ENCODE results near the gene TAF4B.
"Not testable (repeated sequence)": the region's sequence is repeated elsewhere in the genome, so short reads cannot be mapped to it uniquely, and the experiment has no call there.

TAF4B gene

DNA sequence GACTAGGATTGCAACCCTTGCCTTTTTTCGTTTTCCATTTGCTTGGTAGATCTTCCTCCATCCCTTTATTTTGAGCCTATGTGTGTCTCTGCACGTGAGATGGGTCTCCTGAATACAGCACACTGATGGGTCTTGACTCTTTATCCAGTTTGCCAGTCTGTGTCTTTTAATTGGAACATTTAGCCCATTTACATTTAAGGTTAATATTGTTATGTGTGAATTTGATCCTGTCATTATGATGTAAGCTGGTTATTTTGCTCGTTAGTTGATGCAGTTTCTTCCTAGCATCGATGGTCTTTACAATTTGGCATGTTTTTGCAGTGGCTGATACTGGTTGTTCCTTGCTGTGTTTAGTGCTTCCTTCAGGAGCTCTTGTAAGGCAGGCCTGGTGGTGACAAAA, 16.1 kb downstream of the TAF4B start:
- not testable (repeated sequence) for DNase-seq

DNA sequence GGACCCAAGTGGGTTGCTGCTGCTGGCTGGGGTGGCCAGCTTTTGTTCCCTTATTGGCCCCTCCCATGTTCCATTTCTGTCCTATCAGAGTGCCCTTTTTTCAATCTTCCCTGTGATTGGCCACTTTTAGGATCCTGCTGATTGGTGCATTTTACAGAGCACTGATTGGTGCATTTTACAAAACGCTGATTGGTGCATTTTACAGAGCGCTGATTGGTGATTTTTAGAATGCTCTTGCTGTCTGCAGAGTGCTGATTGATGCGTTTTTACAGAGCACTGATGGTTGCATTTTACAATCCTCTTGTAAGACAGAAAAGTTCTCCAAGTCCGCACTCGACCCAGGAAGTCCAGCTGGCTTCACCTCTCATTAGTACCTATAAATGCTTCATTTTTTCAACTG, 19.2 kb downstream of the TAF4B start:
- DNase-seq, result not testable (repeated sequence)

DNA sequence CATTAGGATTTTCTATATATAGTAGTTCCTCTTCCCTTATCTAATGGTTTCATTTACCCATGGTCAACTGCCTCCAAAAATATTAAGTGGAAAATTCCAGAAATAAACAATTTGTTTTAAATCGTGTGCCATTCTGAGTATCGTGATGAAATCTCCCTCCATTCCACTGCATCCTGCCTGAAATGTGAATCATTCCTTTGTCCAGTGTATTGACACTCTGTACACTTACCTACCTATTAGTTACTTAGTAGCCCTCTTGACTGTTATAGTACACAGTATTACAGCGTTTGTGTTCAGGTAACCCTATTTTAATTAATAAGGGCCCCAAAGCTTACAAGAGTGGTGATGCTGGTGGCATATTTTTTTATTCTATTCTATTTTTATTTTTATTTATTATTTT, 26.2 kb downstream of the TAF4B start:
- DNase-seq, result no peak

DNA sequence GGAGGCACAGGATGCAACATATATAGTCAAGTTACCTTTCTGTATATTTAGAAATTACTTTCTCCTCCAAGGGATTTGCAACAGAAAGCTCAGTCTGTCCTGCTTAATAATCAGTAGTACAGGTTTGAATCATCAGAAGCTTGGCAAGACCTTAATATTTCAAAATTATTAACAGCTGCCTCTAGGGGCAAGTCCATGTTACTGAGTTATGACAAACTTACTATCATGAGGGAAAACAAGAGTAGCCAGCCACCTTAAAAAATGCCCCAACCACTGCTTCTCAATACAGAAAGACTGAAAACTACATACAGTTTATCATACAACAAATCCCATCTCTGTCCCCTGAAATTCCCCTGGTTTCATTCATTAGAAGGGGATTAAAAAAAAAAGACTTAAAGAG, 28.6 kb downstream of the TAF4B start:
- DNase-seq, result not testable (repeated sequence)

DNA sequence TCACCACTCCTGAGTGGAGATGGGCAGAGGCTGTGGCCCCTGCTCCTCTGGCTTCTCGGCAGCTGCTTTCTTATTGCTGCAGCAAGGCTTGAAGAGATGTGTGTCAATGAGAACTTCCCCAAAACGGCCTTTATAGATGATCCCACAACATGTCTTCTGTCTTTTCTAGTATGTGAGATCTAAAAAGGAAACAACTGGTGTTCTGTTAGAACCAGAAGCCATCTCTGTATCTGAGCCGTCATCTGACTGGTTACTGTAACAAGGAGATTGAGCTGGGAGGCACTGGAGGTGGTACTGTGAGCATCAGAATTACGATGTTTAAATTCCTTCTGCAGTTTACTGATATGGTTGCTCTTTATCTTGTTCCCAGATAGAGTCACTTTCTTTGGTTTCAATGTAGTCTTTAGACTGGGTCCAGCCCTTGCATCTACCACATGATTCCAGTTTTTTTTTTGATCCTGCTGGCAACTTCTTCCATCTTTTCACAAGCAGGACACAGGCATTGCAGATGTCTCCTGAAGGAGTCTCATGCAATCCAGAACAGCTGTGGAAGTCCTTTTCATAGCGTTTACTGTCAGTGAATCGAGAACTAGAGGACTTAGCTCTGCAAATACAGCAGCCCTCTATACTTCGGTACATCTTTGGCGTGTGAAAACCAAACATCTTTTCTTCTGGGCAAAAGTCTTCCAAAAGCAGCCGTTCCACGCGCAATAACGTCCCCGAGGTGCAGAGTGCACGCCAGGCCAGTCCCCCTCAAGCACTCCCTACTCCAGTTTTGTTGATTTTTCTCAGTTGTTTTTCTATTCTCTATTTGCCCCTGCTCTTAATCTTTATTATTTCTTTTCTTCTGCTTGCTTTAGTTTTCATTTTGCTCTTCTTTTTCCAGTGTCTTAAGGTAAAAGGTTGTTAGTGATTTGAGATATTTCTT, 29.7 kb downstream of the TAF4B start:
- DNase-seq, result no peak

DNA sequence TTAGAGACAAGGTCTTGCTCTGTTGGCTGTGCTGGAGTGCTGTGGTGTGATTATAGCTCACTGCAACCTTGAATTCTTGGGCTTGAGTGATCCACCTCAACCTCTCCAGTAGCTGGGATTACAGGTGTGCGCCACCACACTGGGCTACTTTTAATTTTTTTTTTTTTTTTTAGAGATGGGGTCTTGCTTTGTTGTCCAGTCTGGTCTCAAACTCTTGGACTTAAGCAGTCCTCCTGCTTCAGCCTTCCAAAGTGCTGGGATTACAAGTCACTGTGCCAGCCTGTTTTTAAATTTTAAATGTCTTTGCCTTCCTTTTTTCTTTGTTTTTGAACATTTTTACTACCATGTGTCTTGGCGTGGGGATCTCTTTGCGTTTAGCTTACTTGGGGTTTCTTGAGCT, 32.5 kb downstream of the TAF4B start:
- no peak for DNase-seq

DNA sequence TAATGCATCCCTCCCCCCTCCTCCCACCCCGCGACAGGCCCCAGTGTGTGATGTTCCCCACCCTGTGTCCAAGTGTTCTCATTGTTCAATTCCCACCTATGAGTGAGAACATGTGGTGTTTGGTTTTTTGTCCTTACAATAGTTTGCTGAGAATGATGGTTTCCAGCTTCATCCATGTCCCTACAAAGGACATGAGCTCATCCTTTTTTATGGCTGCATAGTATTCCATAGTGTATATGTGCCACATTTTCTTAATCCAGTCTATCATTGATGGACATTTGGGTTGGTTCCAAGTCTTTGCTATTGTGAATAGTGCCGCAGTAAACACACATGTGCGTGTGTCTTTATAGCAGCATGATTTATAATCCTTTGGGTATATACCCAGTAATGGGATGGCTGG, 33.2 kb downstream of the TAF4B start:
- not testable (repeated sequence) for DNase-seq

DNA sequence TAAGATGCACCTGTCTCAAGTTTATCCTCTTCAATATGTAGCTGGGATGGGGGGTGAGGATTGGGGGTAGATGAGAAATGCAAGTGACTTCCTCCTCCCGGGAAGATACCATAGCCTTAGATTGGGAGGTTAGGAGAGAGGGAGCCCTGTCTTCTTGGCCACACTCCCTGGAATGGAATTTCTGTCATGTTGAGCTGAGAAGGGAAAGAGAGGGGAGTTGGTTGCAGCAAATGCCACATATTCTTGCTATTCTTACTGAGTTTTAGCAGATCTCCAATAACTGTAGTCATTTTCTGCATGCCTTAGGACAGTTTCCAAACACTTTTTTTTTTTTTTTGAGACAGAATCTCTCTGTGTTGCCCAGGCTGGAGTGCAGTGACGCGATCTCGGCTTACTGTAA, 35.9 kb downstream of the TAF4B start:
- DNase-seq, result no peak

DNA sequence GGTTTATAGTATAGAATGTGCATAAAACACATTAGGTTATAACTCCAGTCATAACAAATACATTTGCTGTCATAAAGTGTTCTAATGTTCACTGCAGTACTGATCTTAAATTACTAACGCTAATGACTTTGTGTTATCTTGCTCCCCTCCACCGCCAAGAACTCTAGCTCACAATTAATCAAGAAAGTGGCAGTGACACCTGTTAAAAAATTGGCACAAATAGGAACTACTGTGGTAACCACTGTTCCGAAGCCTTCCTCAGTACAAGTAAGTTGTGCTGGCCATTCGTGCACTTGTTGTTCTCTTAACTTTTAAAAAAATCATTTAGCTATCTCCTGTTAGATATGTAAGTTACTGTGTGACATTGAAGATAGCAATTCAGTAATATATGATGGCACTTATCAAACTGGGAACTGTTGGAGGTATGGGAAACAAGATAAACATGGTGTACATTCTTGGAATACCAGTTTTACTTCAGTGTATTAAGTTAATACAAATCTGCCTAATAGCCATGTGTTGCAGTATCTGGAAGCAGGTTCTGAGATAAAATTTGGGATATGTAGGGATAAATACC, 41.2 kb downstream of the TAF4B start:
- no peak for DNase-seq

DNA sequence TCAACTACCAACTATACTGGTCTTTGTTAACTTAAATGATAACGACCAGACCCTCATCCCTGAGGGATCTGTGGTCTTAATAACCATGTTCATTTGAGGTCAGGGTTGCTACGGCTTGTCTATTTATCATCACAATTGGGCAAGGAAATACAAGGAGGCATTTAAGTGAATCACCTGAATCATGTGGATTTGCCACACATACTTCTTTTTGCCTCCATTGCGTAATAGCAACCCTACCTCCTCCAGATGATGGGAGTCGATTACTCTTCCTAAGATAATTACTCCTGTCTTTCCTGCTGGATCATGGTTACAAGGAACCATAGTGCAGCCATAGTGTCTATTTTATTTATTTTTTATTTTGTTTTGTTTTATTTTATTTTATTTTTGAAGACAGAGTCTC, 42.2 kb downstream of the TAF4B start:
- no peak for DNase-seq

DNA sequence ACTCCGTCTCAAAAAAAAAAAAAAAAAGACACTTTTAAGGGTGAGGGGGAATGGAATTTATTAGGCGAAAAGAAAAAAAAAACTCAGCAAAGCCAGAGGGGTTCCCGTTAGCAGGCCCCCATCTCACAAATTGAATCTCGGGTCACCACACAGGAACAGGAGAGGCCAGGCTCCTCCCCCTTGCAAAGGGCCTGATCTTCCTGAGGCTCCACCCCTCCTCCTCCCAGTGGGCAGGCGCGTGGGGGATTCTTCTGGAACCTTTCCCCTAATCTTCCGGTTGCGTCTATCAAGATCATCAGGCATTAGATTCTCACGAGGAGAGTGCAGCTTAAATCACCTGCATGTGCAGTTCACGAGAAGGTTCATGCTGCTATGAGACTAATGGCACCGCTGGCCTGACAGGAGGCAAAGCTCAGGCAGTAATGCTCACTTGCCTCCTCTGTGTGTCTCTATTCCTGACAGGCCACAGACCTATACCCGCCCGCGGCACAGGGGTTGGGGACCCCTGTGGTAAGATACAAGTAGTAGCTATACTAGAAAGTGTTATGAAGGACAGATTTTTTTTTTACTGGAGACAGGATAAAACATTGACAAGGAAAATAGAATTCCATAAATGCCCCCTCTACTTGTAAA, 45.8 kb downstream of the TAF4B start:
- no peak for DNase-seq

DNA sequence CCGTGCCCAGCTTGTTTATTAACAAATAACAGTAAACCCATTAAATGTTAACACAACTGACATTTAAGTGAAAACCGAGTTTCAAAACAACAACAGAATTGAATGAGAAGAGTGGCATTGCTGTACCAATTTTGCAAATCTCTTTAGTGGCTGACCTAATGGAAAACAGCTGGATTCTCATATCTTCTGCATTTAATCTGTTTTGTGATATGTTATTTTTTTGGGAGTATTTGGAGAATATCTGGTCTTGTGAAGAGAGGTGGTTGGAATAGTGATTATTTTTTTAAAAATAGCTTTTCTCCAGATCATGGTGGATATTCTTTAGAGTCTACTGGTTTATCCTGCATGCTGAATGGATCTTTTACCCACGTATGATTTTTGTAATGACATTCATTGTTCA, 51.1 kb downstream of the TAF4B start:
- DNase-seq, result no peak

DNA sequence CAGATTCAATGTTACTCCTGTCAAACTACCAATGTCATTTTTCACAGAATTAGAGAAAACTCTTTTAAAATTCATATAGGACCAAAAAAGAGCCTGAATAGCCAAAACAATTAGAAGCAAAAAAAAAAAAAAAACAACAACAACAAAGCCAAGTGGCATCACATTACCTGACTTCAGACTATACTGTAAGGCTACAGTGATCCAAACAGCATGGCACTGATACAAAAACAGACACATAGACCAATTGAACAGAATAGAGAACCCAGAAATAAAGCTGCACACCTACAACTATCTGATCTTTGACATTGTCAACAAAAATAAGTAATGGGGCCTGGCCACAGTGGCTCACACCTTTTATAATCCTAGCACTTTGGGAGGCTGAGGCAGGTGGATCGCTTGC, 53.2 kb downstream of the TAF4B start:
- DNase-seq, result no peak

DNA sequence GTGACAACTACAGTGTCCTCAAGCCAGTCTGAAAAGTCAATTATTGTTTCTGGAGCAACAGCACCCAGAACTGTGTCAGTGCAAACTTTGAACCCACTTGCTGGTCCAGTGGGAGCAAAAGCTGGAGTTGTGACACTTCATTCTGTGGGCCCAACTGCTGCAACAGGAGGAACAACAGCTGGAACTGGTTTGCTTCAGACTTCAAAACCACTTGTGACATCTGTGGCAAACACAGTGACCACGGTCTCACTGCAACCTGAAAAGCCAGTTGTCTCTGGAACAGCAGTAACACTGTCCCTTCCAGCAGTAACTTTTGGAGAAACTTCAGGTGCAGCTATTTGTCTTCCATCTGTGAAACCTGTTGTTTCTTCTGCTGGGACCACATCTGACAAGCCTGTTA, 59.8 kb downstream of the TAF4B start:
- no peak for DNase-seq

DNA sequence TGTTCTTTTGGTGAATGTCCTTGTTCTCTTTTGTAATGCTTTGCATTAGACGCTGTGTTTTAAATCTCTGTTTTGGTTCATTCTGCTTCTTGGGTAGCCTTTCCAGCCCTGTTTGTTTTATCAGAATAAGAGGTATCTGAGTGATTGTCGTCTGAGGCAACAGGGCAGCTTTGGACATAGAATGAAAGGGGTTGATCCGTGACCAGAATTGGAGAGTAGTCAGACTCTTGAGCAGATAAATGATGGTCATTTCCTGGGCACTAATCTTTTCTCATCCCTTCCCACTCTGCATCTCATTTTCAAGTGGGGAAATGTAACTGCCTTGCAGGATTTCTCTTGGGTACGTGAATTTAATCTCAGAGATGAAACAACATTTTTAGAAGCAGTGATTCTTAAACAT, 61.4 kb downstream of the TAF4B start:
- DNase-seq, result no peak

DNA sequence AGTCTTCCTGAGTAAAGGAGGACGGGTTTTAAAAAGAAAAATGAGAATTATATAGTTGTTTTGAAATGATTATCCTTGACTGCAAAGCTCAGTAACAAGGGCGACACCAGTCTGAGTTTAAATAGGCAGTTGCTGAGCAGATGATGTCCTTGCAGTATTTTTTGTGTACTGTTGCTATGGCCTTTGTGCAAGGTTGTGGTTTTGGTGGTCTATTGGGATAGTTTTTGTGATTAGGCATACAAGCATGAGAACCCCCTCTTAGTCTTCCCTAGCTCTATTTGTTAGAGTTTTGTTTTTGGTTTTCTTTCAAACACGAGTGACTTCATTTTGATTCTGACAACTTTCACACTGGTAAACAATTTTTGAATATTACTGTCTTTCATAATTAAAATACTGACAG, 64.1 kb downstream of the TAF4B start:
- no peak for DNase-seq

DNA sequence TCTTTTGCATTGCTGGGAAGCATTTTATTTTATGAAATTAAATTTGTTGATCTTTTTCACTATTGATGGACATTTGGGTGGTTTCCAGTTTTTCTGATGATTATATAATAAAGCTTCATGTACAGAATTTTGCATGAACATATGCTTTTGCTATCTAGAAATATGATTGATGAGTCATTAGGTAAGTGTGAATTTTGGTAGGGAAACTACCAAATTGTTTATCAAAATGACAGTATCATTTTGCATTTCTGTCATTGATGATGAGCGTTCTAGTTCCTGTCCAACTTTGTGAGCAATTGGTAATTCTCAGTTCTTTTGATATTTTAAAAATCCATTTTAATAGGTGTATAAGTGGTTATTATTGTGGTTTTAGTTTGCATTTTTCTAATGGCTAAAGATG, 67.7 kb downstream of the TAF4B start:
- no peak for DNase-seq

DNA sequence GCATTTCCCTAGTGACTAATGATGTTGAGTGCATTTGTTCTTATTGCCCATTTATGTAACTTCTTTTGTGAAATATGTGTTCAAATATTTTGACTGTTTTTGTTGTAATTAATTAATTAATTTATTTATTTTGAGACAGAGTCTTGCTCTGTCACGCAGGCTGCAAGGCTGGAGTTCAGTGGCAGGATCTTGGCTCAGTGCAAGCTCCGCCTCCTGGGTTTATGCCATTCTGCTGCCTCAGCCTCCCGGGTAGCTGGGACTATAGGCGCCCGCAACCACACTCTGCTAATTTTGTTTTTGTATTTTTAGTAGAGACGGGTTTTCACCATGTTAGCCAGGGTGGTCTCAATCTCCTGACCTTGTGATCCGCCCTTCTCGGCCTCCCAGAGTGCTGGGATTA, 71.9 kb downstream of the TAF4B start:
- no peak for DNase-seq

DNA sequence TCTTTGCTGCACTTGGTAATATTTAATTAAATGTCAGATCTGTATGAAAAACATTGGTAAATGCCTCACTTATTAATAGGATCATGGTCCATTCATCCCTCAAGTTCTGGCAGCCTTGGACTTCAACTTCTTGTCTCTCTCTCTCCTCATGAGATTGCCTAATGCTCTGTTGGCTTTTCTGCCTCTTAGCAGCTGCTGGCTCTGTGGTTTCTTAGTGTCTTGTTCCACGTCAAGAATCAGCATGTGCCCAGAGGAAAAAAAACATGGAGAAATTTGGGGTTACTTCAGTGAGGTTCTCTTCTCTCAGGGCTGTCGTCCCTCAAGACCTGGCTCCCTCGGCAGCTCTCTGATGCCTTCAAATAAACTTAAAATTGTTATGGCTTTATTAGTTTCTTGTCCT, 75.4 kb downstream of the TAF4B start:
- DNase-seq, result no peak

DNA sequence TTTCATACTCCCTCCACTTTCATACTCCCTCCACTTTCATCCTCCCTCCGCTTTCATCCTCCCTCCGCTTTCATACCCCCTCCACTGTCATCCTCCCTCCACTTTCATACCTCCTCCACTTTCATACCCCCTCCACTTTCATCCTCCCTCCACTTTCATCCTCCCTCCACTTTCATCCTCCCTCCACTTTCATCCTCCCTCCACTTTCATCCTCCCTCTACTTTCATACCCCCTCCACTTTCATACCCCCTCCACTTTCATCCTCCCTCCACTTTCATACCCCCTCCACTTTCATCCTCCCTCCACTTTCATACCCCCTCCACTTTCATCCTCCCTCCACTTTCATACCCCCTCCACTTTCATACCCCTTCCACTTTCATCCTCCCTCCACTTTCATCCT, 77.0 kb downstream of the TAF4B start:
- not testable (repeated sequence) for DNase-seq

DNA sequence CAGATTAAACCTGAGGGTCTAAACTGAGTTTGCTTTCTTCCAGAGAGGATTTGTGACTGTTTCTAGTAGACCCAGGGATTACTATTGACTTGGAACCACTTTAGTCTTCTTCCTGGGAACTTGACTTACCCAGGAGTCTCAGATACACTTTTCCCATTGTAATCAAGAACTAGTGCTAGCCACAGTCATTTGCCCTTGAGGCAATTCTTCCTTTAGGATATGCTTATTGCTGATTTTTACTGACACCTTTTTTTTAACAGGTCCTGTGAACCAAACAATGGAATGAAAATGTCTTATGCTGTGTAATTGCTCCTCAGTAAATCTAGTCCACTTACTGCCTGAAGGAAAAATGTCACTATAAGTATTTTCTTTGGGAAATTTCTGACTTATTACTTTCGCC, 78.3 kb downstream of the TAF4B start:
- no peak for DNase-seq

DNA sequence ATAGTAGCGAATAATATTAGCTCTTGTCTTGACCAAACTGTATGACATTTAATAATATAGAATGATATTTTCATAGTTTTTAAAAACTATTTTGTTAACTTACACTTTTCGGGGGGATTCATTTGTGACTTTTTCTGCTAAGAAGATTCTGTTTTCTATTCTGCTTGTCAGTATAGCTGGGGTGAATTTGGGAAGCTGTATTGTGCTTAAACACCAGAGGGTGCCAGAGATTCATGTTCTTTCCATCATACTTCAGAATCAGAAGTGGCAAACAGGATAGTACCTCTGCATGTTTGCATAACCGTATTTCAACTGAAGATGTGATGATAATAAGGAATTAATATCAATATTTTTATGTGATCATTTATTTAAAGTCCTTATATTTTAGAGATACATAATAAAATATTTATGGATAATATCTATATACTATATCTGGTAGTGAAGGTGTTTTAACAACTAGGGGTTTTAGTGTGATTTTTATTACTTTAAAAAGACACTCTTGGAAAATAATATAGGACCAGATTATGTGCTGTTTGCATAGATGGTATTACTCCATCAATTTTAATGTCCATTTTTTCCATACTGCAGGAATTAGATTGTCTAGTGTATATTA, 81.0 kb downstream of the TAF4B start:
- DNase-seq, result no peak

DNA sequence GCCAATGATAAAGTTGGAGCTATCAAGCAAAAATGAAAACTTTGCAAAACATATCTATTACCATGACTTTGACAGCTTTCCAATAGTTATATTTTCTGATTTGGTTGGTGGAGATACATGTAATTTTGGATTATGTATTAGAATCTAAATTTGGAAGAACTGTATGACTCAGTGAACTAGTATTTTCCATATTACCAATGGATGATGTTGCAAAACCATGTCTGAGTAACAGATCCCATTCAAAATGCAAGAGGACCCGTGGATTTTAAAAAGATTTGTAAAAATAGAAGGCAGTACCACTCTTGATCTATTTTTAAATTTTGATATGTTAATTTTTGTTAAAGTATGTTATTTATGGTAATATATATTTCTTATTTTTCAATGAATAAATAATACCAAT, 83.0 kb downstream of the TAF4B start:
- no peak for DNase-seq

DNA sequence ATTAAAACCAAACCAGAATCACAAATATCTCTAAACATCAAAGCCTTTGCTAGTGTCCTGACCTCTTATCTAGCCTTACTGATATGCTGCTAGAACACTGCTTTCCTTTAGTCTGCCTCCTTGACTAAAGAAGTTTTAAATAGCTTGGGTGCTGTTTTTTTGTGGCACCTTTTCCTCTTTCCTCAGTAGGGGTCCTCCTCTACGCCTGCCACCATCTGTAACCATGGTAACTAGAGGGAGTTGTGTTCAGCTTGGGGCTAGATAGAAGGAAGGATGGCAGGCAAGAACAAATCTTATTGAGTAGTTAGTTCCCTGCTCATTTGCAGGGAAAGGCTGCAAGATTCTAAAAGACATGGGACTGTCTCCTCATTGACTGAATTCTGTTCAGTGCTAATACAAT, 86.0 kb downstream of the TAF4B start:
- DNase-seq, result no peak
